Stimulated activated CD4-positive, alpha-beta T cell treated with anti-CD3 and anti-CD28 coated beads, Interleukin-1b, Interleukin-23, amount 100 ng/mL, for 48 hours (primary cell): ENCODE data around the gene EHBP1.
A peak's percentile ranks its signal among the peaks of the same experiment; 100 is the strongest.
"Not testable (repeated sequence)": the region's sequence is repeated elsewhere in the genome, so short reads cannot be mapped to it uniquely, and the experiment has no call there.

Experiments used
- DNase-seq: peaks from one replicate; pipeline ENCODE4 v3.0.0-alpha.2; 2020

The EHBP1 gene

DNA sequence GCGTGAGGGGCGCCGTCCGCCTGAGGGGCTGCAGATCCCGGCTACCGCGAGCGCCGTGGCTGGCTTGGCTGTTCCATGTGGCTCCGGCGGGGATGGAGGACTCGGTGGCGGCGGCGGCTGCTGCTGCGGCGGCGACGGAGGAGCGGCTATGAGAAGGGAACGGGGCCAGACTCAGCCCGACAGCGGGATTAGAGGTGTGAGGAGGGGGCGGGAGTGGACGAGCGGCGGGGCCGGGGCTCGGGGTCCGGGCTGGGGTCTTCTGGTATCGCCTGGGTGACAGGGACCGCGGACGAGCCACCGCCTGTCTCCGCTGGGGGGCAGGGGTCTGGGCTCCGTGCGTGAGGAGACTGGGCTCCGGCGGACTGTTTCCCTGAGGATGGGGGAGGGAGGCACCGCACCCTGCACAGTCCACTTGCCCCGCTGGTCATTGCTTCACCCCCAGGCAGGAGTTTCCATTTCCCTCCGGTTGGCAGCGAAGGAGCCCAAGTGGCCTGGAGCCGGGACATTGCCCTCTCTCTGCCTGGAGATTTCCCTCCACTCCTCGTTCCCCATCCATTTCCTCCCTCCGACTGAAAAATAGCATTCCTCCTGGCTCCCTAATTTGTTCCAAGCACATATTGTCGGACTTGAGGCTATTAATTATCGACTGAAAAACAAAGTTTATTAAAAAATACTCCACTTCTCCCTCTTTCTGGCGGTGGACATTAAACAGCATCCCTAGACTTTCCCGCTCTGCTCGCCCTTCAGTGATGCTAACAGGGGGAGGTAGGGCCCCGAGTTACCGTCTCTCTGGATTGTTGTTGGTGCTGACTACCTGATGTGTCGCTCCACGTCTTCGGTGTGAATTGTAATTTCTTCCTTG, 577 bp downstream of the EHBP1 start:
- peak; percentile 32 for DNase-seq

DNA sequence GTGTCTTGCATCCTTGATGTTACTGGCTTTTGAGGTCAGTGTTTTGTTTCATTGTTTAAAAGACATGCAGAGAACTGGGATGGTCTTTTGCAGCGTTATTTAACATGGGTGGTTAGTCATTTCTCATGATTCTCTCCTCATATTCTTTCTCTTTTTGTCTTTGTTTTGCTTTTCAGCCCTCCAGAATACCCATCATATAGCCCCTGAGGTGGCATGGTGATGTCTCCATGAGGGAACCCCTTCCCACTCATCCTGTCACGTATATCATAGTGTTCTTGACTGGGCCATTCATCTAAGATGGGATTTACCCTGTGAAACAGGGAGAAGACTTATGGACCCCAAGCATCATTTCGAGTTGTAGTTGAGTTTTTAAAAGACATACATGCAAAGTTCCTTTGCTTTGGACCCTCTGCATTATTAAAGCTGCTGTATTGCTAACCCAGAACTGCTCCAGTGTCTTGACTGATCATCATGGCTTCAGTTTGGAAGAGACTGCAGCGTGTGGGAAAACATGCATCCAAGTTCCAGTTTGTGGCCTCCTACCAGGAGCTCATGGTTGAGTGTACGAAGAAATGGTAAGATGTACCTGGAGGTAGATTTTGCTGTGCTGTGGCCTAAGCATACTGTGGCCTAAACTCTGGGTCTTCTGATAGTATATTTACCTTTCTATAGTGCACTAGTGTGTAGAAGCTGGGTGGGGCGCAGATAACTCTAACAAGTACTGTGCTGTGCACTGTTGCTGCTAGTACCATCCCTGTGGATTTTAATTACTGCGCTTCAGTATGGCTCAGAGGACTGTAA, 1.4 kb downstream of the EHBP1 start:
- DNase-seq: no peak

GRCh38 chr2:62708751-62709150, 3.2 kb downstream of the EHBP1 start:
- DNase-seq: no peak

GRCh38 chr2:62711832-62712494, 6.5 kb downstream of the EHBP1 start:
- DNase-seq: no peak

- DNase-seq: not testable (repeated sequence)
Observed at GRCh38 chr2:62713196-62713595, 7.7 kb downstream of the EHBP1 start.

GRCh38 chr2:62713837-62714236, 8.3 kb downstream of the EHBP1 start:
- DNase-seq: no peak

GRCh38 chr2:62716768-62717167, 11.3 kb downstream of the EHBP1 start:
- no peak for DNase-seq

GRCh38 chr2:62717503-62718081, 12.1 kb downstream of the EHBP1 start:
- DNase-seq: no peak

DNA sequence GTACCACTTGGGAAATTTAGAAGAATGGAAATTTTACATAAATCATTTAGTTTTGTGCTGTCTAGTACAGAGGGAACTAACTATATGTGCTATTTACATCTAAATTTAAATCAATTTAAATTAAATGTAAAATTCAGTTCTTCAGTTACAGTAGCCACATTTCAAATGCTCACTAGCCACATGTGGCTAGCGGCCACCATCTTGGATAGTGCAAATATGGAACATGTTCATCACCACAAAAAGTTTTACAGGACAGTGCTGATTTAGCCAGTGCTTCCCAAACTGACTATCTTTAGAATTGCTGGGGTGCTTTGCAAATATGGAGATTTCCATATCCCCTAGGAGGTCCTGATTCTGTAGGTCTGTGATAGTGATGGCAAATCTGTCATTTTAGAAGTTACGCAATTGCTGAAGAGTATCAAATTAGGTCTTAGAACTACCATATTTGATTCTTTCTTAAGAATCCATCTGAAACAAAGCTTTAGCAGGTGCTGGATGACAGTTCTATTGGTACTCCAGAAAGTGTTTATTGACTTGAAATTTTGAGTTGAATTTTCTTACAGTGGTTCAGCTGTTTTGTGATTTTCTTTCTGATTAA, 12.8 kb downstream of the EHBP1 start:
- DNase-seq: no peak

DNA sequence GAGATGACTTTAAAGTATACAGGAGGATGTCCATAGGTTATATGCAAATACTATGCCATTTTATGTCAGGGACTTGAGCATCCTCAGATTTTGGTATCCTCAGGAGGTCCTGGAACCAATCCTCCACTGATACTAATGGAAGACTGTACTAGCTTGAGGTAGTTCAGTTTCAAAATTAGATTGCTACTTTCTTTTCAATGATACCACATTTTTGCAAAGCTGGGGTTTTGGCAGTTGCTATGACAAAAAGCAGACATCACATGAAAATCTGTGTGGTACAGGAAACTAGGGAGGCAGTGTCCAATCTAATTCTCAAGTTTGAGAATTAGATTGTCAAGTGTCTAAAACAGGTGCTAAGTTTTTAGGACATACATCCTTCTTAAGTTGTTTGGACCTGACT, 14.2 kb downstream of the EHBP1 start:
- DNase-seq: no peak

DNA sequence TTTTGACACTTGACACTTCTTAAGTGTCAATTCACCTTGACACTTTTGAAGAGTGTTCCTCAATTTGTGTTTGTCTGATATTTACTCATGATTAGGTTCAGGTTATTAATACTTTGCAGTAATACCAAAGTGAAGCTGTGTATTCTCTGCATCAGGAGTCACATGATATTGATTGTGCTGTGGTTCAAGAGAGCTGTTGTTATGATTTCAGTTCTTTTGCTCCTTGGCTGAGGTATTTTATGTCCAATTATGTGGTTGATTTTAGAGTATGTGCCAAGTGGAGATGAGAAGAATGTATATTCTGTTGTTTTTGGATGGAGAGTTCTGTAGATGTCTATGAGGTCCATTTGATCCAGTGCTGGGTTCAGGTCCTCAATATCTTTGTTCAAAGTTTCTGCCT, 17.2 kb downstream of the EHBP1 start:
- DNase-seq: no peak

DNA sequence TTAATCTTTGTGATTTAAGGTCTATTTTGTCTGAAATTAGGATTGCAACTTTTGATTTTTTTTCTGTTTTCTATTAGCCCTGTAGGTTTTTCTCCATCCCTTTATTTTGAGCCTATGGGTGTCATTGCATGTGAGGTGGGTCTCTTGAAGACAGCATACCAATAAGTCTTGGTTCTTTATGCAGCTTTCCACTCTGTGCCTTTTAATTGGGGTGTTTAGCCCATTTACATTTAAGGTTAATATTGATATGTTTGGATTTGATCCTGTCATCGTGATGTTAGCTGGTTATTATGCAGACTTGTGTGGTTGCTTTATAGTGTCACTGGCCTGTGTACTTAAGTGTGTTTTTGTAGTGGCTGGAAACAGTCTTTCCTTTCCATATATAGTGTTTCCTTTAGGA, 17.7 kb downstream of the EHBP1 start:
- DNase-seq: no peak

- DNase-seq: no peak
Observed at GRCh38 chr2:62724106-62724505, 18.6 kb downstream of the EHBP1 start.

DNA sequence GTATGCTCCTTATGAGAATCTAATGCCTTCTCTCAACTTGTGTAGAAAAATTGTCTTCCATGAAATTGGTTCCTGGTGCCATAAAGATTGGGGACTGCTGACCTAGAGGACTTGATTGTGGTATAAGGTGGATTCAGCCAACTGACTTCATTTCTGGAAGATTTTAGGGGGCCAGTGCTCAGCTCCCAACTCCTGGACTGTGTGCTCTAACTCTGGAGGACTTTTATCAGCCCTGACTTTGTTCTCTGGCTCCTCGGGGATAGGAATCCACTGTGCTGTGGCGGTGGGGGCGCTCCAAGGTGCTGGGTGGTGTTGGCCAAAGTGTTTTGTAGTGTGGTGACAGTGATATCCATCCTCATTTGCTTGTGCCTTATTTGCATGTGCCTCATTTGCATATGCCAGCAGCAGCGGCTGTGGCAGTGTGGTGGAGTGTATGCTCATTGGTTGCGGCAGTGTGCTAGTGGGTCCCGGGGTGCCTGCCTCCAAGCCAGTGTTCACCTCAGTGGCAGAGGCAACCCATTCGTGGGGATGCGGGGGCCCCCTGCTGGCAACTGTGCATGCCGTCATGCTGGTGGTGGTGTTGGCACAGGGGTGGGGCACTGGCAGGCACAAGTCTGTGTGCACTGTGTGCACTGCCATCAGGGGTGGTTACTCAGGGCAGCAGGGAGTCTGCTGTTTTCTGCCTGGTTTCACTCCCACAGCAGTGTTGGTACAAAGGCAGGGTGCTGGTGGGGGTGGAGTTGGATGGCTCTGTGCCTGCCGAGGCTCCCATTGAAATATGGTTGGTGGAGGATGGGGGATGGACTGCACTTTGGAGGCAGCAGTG, 19.6 kb downstream of the EHBP1 start:
- DNase-seq: peak; percentile 17

GRCh38 chr2:62725712-62726055, 20.2 kb downstream of the EHBP1 start:
- no peak for DNase-seq

- no peak for DNase-seq
Observed at GRCh38 chr2:62727259-62727867, 21.9 kb downstream of the EHBP1 start.

DNA sequence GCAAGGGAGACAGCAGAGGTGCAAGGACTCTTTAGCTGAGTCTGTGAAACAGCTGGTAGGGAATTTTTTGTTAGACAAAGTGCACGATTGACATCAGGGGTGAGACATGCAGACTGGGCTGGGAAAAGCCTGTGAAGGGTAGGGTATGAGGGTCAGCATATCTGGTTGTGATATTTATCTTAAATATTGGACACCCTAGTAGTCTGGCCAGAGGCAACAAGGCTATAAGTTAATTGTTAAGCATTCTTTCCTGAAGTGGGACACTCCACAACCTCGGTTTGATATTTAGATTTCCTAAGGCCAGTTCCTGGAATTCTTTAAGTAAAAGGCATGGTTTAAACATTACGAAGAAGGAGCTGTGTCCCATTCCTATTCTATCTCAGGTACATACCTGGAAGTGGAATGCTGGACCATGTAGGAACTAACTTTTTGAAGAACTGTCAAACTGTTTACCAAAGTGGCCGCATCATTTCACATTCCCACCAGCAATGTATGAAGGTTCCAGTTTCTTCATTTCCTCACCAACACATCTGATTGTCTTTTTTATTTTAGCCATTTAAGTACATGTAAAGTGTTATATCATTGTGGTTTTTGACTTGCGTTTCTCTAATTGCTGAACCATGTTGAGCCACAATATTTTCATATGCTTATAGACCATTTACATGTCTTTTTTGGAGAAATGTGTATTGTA, 22.5 kb downstream of the EHBP1 start:
- DNase-seq: no peak

- no peak for DNase-seq
Observed at GRCh38 chr2:62731275-62731674, 25.8 kb downstream of the EHBP1 start.

DNA sequence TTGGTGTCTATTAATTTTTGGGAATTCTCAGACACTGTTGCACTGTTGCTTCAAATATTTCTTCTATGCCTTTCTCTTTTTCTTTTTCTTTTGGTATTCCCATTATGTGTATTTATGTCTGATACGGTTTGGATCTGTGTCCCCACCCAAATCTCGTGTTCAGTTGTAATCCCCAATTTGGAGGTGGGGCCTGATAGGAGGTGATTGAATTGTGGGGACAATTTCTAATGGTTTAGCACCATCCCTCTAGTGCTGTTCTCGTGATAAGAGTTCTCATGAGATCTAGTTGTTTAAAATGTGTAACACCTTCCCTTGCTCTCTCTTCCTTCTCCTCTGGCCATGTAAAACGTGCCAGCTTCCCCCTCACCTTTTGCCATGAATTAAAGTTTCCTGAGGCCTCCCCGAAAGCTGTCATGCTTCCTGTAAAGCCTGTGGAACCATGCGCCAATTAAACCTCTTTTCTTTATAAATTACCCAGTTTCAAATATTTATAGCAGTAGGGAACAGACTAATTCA, 26.8 kb downstream of the EHBP1 start:
- no peak for DNase-seq

GRCh38 chr2:62733546-62733945, 28.0 kb downstream of the EHBP1 start:
- DNase-seq: no peak
